OCI-LY3 (cell line): ENCODE data around the gene STIM1.
"Not testable (repeated sequence)": the region's sequence is repeated elsewhere in the genome, so short reads cannot be mapped to it uniquely, and the experiment has no call there.

Source experiments
- H2AFZ ChIP-seq: fragments of 200-600, 300-600 bp; shearing (Covaris generic); 2 replicates; pipeline ENCODE4 v1.6.0; 2014; ENCODE audit warnings: antibody characterized with exemption, low read depth, low read length
- H3K27ac ChIP-seq: fragments of 200-600, 300-600 bp; sonication (generic); 2 replicates; pipeline ENCODE4 v1.5.1; 2014; ENCODE audit warnings: mild to moderate bottlenecking, low read length, moderate library complexity, mixed read lengths
- H3K27me3 ChIP-seq: fragments of 200-600, 300-600 bp; sonication (generic); 2 replicates; pipeline ENCODE4 v1.6.1; 2014; ENCODE audit warnings: low read depth, low read length, mixed read lengths
- H3K36me3 ChIP-seq: fragments of 200-600, 300-600 bp; sonication (generic); replicated peaks from 2 replicates; pipeline ENCODE3; 2014; ENCODE audit warnings: low read depth, low read length, mixed read lengths
- H3K4me1 ChIP-seq: fragments of 300-600, 200-600 bp; sonication (generic); 2 replicates; pipeline ENCODE4 v1.6.1; 2014; ENCODE audit warnings: low read length, mixed read lengths
- H3K4me2 ChIP-seq: fragments of 200-600, 300-600 bp; sonication (generic); 2 replicates; pipeline ENCODE4 v1.6.1; 2014; ENCODE audit warnings: low read length, mixed read lengths
- H3K4me3 ChIP-seq: fragments of 300-600, 200-600 bp; sonication (generic); 2 replicates; pipeline ENCODE4 v1.5.1; 2014; ENCODE audit warnings: antibody characterized with exemption, mild to moderate bottlenecking, low read length, moderate library complexity
- H3K79me2 ChIP-seq: fragments of 300-600, 200-600 bp; shearing (Covaris generic); 2 replicates; pipeline ENCODE4 v1.6.1; 2014; ENCODE audit warnings: mild to moderate bottlenecking, low read length, mixed read lengths
- H3K9ac ChIP-seq: fragments of 300-600, 200-600 bp; shearing (Covaris generic); 2 replicates; pipeline ENCODE4 v1.6.0; 2014; ENCODE audit warnings: mild to moderate bottlenecking, low read length, moderate library complexity
- H3K9me3 ChIP-seq: fragments of 200-600, 300-600 bp; shearing (Covaris generic); 2 replicates; pipeline ENCODE4 v1.6.1; 2014; ENCODE audit warnings: low read length, mixed read lengths; ENCODE audit not compliant: insufficient read depth
- H4K20me1 ChIP-seq: fragments of 200-600, 300-600 bp; sonication (generic); 2 replicates; pipeline ENCODE4 v1.6.1; 2016; ENCODE audit warnings: low read length, mixed read lengths; ENCODE audit not compliant: insufficient read depth
- EZH2phosphoT487 ChIP-seq: fragments of 200-600 bp; shearing (Covaris generic); IDR thresholded peaks from 2 replicates; pipeline ENCODE4 v1.6.1; 2018; ENCODE audit warnings: antibody characterized with exemption, mixed run types, low read depth
- TF ChIP-seq, protein P1 (sequence below): fragments of 200-600, 300-600 bp; sonication (generic); IDR thresholded peaks from 2 replicates; pipeline ENCODE4 v1.5.1; 2014; ENCODE audit warnings: antibody characterized with exemption, low read length, low read depth

STIM1 gene

DNA sequence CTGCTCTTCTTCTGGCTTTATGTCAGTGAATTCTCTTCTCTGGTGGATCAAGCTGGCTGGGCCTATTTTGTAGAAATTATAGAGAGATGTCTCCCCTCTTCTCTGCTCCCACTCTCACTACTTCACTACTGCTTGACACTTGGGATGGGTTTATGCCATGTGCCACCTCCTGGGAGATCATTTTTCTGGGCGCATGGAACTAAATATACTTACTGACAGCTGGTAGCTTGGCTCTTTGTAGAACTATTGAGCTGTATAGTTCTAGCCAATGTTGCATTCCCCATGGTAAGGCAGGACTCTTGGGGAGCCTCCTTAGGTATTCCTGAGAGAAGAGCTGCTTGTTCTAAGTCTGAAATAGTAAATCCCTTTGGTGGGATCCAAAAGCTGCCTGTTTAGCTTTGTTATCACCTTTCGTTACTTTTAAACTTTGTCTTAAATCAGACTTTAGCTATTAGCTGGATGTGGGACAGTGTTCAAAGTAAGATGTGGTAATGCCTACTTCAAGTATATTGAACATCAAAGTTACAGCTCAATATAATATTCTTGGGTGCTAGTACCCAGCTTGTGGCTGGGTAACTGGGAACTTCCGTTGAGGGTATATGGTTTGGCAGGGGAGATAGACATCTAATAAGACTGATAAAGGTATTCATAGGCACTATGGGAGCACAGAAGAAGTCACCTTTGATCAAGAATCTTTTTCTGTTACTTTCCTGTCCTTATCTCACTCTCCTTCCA is 151.6 kb downstream of the STIM1 start:
- Histone ChIP-seq H3K79me2 (no peaks in the 10 kb centered on the region), H3K9ac (no peak overlapping the region), H4K20me1 (peaks cover 3% of the 10 kb centered on the region; the same call in 1 of the 2 replicates), H3K27ac (no peak overlapping the region), H3K4me1 (no peaks in the 10 kb centered on the region), H2AFZ (no peak overlapping the region), H3K4me2 (no peak overlapping the region), H3K9me3 (no peaks in the 10 kb centered on the region), H3K4me3 (no peak overlapping the region), H3K27me3 (no peaks in the 10 kb centered on the region), H3K36me3 (no peaks in the 10 kb centered on the region)
- no peak for TF ChIP-seq EZH2phosphoT487
- TF ChIP-seq, protein P1, sequence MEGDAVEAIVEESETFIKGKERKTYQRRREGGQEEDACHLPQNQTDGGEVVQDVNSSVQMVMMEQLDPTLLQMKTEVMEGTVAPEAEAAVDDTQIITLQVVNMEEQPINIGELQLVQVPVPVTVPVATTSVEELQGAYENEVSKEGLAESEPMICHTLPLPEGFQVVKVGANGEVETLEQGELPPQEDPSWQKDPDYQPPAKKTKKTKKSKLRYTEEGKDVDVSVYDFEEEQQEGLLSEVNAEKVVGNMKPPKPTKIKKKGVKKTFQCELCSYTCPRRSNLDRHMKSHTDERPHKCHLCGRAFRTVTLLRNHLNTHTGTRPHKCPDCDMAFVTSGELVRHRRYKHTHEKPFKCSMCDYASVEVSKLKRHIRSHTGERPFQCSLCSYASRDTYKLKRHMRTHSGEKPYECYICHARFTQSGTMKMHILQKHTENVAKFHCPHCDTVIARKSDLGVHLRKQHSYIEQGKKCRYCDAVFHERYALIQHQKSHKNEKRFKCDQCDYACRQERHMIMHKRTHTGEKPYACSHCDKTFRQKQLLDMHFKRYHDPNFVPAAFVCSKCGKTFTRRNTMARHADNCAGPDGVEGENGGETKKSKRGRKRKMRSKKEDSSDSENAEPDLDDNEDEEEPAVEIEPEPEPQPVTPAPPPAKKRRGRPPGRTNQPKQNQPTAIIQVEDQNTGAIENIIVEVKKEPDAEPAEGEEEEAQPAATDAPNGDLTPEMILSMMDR, result no peak

- H3K27ac ChIP-seq, result no peak overlapping the region
These were observed 152.7 kb downstream of the STIM1 start for GRCh38 chr11:4008116-4008515.

DNA sequence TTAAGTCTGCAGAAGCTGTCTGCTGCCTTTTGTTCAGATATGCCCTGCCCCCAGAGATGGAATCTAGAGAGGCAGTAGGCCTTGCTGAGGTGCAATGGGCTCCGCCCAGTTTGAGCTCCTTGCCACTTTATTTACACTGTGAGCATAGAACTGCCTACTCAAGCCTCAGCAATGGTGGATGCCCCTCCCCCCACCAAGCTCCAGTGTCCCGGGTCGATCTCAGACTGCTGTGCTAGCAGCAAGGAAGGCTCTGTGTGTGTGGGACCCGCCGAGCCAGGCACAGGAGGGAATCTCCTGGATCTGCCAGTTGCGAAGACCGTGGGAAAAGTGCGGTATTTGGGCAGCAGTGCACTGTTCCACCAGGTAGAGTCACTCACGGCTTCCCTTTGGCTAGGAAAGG is 161.1 kb downstream of the STIM1 start:
- not testable (repeated sequence) for H3K9me3 ChIP-seq, H3K4me2 ChIP-seq, H3K4me3 ChIP-seq, H4K20me1 ChIP-seq, H3K79me2 ChIP-seq, H3K4me1 ChIP-seq, H3K36me3 ChIP-seq, H3K27ac ChIP-seq, H3K27me3 ChIP-seq, H3K9ac ChIP-seq, H2AFZ ChIP-seq

More at GRCh38 chr11:4008116-4008515, 152.7 kb downstream of the STIM1 start:
- H3K27me3 ChIP-seq, result no peaks in the 10 kb centered on the region
- no peak overlapping the region for H3K4me2 ChIP-seq
- H4K20me1 ChIP-seq, result peaks cover 3% of the 10 kb centered on the region; the same call in 1 of the 2 replicates
- no peaks in the 10 kb centered on the region for H3K79me2 ChIP-seq
- no peak overlapping the region for H3K4me3 ChIP-seq
- no peak for TF ChIP-seq EZH2phosphoT487
- TF ChIP-seq, protein P1, result no peak
- no peak overlapping the region for H2AFZ ChIP-seq
- no peaks in the 10 kb centered on the region for H3K36me3 ChIP-seq
- H3K4me1 ChIP-seq, result no peaks in the 10 kb centered on the region
- H3K9ac ChIP-seq, result no peak overlapping the region
- H3K9me3 ChIP-seq, result no peaks in the 10 kb centered on the region

DNA sequence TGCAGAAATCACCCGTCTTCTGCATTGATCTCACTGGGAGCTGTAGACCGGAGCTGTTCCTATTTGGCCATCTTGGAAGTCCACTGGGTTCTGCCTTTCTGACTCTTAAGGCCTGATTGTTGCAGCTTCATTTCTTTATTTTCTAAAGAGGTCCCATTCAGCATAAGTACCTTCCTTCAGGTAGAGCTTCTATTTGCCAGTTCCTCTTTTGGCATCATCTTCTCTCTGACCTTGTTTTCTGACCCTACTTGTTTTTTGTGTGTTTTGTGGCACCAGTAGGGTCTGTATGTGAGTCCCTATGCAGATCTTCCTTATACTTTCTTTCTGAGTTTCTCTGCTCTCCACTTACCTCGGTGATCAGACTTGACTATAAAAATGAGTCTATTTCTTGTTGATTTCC is 161.7 kb downstream of the STIM1 start:
- Histone ChIP-seq H3K9me3 (no peaks in the 10 kb centered on the region), H3K27me3 (no peaks in the 10 kb centered on the region), H4K20me1 (no peaks in the 10 kb centered on the region), H2AFZ (no peak overlapping the region), H3K4me3 (no peak overlapping the region), H3K36me3 (no peaks in the 10 kb centered on the region), H3K79me2 (no peaks in the 10 kb centered on the region), H3K4me2 (no peak overlapping the region), H3K27ac (no peak overlapping the region), H3K9ac (no peak overlapping the region), H3K4me1 (no peaks in the 10 kb centered on the region)
- TF ChIP-seq, protein P1, result no peak
- TF ChIP-seq EZH2phosphoT487, result no peak
